ENCODE data around the gene PRKAG3. TPM values are rescaled to one million over a fixed set of nuclear protein-coding genes. Genes with fewer than 3 reads are reported as not detected.

The PRKAG3 gene
- total RNA-seq, 1 experiment from 2014 or later, result not detected

DNA sequence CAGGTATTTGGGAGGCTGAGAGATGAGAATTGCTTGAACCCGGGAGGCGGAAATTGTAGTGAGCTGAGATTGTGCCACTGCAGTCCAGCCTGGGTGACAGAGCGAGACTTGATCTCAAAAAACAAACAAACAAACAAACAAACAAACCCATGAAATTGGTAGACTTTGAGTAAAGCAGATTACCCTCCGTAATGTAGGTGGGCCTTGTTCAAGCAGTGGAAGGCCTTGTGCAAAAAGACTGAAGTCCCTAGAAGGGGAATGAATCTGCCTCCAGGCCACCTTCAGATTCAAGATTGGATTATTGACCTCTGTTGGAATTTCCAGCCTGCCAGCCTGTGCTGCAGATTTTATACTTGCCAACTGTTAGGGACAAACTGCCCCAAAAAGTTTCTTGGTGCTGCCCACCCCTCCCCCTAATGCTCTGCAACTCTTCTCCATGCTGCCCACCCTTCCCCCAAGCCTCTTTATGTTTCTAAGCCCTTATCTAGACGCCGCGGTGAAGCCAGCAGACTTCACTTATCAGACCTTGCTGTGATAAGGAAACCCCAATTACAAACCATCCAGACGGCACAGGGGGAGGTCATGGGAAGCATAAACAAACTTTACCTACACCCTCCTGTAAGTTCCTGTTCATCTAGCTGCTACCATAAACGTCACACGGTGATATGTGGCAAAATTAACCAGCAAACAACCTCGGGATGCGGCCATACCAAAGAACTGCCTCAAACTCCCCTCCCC is 32.7 kb downstream of the PRKAG3 start:
- DNase-seq (ENCODE audit: low spot score), result no peak
- Mint-ChIP-seq H3K27ac (0 out of 2 replicates have a peak overlapping the region, but pooled peaks have one; percentile 33), H3K36me3 (no peaks in the 10 kb centered on the region), H3K9me3 (no peaks in the 10 kb centered on the region), H3K27me3 (ENCODE audit: low read depth) (no peaks in the 10 kb centered on the region), H3K4me3 (no peak overlapping the region), H3K4me1 (peaks cover 24% of the 10 kb centered on the region)
- ATAC-seq, result peak; percentile 41
- TF ChIP-seq JAZF1 (CRISPR knock-in tag; IDR thresholded peaks at IDR 0.05) (no peak), ATF1 (CRISPR knock-in tag; IDR thresholded peaks at IDR 0.05) (no peak)
- ChIA-PET CTCF (no interaction called here), POLR2A (no interaction called here)

DNA sequence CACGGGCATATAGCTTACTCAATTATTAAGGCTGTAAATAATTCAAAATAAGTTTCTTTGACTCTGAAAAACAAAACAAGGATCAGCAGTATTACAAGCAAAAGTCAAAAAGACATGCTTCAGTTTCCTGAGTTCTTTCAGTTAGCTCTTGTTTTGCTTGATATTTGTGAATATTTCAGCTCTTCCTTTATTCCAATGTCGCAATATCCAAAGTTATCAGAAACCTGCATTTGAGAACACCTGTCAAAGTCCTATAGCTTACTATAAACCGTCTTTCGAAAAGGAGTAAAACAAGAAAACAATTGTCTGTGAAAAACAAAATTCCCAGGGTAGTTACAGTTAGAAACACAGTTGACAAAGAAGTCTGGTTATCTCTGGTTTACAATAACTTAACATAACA is 34.9 kb downstream of the PRKAG3 start:
- ATAC-seq (no peak), DNase-seq (ENCODE audit: low spot score) (no peak)
- H3K27me3 Mint-ChIP-seq (ENCODE audit: low read depth), result no peaks in the 10 kb centered on the region
- H3K9me3 Mint-ChIP-seq, result no peaks in the 10 kb centered on the region
- no peaks in the 10 kb centered on the region for H3K36me3 Mint-ChIP-seq
- H3K4me1 Mint-ChIP-seq, result peaks cover 23% of the 10 kb centered on the region
- no peak overlapping the region for H3K4me3 Mint-ChIP-seq
- ChIA-PET CTCF (interaction anchor here (2.7 kb wide), 1 partner anchor 51 kb away, joined by 9 read pairs; no protein-coding TSS in a partner anchor), POLR2A (no interaction called here)
- TF ChIP-seq NFATC4 (CRISPR knock-in tag; IDR thresholded peaks at IDR 0.05) (no peak), ZNF232 (CRISPR knock-in tag; IDR thresholded peaks at IDR 0.05) (no peak), CBFB (CRISPR knock-in tag; IDR thresholded peaks at IDR 0.05; ENCODE audit: low read depth) (no peak), NFYB (CRISPR knock-in tag; conservative IDR thresholded peaks at IDR 0.05; ENCODE audit: low read depth) (no peak), RELA (CRISPR knock-in tag; IDR thresholded peaks at IDR 0.05; ENCODE audit: borderline replicate concordance) (no peak)
- TF ChIP-seq, protein P1, sequence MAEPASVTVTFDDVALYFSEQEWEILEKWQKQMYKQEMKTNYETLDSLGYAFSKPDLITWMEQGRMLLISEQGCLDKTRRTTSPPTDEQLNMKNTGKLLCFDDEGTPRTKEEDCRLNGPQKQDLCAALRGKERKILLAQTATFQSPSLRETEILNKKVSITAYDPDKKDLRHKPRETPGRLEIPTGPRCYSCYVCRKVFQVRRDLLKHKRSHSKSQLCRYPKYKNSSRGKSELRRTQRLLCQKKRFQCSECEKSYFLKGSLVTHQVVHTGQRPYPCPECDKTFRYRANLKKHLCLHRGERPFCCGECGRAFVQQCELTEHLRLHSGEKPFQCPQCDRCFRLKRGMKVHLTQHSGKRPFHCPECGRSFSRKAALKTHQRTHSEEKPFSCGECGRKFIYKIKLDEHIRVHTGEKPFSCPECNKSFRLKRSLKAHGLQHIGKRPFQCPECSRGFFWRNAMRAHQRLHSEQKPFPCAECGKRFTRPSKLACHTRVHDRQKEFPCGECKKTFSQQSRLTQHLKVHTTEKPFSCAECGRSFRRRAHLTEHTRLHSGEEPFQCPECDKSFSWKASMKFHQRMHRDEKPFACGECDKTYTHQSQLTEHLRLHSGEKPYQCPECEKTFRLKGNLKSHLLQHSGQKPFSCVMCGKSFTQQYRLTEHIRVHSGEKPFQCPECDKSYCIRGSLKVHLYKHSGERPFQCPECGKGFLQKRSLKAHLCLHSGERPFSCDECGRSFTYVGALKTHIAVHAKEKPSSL (CRISPR knock-in tag; conservative IDR thresholded peaks at IDR 0.05), result no peak
- TF ChIP-seq, protein P2, sequence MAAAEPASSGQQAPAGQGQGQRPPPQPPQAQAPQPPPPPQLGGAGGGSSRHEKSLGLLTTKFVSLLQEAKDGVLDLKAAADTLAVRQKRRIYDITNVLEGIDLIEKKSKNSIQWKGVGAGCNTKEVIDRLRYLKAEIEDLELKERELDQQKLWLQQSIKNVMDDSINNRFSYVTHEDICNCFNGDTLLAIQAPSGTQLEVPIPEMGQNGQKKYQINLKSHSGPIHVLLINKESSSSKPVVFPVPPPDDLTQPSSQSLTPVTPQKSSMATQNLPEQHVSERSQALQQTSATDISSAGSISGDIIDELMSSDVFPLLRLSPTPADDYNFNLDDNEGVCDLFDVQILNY (CRISPR knock-in tag; IDR thresholded peaks at IDR 0.05), result no peak
- TF ChIP-seq, protein P3, sequence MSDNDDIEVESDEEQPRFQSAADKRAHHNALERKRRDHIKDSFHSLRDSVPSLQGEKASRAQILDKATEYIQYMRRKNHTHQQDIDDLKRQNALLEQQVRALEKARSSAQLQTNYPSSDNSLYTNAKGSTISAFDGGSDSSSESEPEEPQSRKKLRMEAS (CRISPR knock-in tag; IDR thresholded peaks at IDR 0.05), result no peak
- TF ChIP-seq, protein P4, sequence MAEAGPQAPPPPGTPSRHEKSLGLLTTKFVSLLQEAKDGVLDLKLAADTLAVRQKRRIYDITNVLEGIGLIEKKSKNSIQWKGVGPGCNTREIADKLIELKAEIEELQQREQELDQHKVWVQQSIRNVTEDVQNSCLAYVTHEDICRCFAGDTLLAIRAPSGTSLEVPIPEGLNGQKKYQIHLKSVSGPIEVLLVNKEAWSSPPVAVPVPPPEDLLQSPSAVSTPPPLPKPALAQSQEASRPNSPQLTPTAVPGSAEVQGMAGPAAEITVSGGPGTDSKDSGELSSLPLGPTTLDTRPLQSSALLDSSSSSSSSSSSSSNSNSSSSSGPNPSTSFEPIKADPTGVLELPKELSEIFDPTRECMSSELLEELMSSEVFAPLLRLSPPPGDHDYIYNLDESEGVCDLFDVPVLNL (CRISPR knock-in tag; IDR thresholded peaks at IDR 0.05; ENCODE audit: borderline replicate concordance, low read depth), result no peak
- no peak overlapping the region for H3K27ac Mint-ChIP-seq

DNA sequence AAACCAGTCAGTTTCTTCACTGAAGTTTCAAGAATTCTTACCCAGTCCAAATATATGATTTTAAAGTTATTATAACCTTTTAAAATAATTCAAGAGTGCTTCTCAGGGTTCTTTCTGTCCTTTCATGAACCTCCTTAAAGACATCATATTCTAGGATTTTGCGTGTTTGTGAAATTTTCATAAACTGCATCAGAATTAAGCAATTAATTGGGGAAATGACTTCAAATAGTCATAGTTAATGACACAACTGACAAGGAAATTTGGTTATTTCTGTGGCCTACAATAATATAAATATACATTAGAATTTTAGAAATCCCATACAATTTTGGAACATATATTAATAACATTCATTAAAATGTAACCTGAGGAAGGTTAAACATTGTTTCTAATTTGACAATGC is 39.2 kb downstream of the PRKAG3 start:
- peaks cover 5% of the 10 kb centered on the region for H3K4me1 Mint-ChIP-seq
- ATAC-seq, result no peak
- ChIA-PET POLR2A (no interaction called here), CTCF (no interaction called here)
- no peak overlapping the region for H3K27ac Mint-ChIP-seq
- no peaks in the 10 kb centered on the region for H3K36me3 Mint-ChIP-seq
- no peak overlapping the region for H3K4me3 Mint-ChIP-seq
- H3K9me3 Mint-ChIP-seq, result no peaks in the 10 kb centered on the region
- no peaks in the 10 kb centered on the region for H3K27me3 Mint-ChIP-seq (ENCODE audit: low read depth)
- DNase-seq (ENCODE audit: low spot score), result no peak
- TF ChIP-seq ZNF396 (CRISPR knock-in tag; IDR thresholded peaks at IDR 0.05; ENCODE audit: borderline replicate concordance) (no peak), GABPB1 (CRISPR knock-in tag; IDR thresholded peaks at IDR 0.05) (no peak), FOXP1 (CRISPR knock-in tag; IDR thresholded peaks at IDR 0.05; ENCODE audit: borderline replicate concordance) (no peak), ZNF219 (CRISPR knock-in tag; IDR thresholded peaks at IDR 0.05; ENCODE audit: borderline replicate concordance) (no peak), KAT7 (CRISPR knock-in tag; IDR thresholded peaks at IDR 0.05; ENCODE audit: borderline replicate concordance) (no peak), OVOL2 (CRISPR knock-in tag; IDR thresholded peaks at IDR 0.05; ENCODE audit: borderline replicate concordance) (no peak), ZNF138 (CRISPR knock-in tag; conservative IDR thresholded peaks at IDR 0.05) (no peak), EMX1 (CRISPR knock-in tag; IDR thresholded peaks at IDR 0.05) (no peak), IRF2 (CRISPR knock-in tag; IDR thresholded peaks at IDR 0.05; ENCODE audit: borderline replicate concordance, low read depth) (no peak), HMGA2 (CRISPR knock-in tag; IDR thresholded peaks at IDR 0.05) (no peak), ZNF317 (CRISPR knock-in tag; IDR thresholded peaks at IDR 0.05; ENCODE audit: borderline replicate concordance, low read depth) (no peak)
- TF ChIP-seq, protein P5, sequence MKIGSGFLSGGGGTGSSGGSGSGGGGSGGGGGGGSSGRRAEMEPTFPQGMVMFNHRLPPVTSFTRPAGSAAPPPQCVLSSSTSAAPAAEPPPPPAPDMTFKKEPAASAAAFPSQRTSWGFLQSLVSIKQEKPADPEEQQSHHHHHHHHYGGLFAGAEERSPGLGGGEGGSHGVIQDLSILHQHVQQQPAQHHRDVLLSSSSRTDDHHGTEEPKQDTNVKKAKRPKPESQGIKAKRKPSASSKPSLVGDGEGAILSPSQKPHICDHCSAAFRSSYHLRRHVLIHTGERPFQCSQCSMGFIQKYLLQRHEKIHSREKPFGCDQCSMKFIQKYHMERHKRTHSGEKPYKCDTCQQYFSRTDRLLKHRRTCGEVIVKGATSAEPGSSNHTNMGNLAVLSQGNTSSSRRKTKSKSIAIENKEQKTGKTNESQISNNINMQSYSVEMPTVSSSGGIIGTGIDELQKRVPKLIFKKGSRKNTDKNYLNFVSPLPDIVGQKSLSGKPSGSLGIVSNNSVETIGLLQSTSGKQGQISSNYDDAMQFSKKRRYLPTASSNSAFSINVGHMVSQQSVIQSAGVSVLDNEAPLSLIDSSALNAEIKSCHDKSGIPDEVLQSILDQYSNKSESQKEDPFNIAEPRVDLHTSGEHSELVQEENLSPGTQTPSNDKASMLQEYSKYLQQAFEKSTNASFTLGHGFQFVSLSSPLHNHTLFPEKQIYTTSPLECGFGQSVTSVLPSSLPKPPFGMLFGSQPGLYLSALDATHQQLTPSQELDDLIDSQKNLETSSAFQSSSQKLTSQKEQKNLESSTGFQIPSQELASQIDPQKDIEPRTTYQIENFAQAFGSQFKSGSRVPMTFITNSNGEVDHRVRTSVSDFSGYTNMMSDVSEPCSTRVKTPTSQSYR (CRISPR knock-in tag; IDR thresholded peaks at IDR 0.05), result no peak
- TF ChIP-seq, protein P6, sequence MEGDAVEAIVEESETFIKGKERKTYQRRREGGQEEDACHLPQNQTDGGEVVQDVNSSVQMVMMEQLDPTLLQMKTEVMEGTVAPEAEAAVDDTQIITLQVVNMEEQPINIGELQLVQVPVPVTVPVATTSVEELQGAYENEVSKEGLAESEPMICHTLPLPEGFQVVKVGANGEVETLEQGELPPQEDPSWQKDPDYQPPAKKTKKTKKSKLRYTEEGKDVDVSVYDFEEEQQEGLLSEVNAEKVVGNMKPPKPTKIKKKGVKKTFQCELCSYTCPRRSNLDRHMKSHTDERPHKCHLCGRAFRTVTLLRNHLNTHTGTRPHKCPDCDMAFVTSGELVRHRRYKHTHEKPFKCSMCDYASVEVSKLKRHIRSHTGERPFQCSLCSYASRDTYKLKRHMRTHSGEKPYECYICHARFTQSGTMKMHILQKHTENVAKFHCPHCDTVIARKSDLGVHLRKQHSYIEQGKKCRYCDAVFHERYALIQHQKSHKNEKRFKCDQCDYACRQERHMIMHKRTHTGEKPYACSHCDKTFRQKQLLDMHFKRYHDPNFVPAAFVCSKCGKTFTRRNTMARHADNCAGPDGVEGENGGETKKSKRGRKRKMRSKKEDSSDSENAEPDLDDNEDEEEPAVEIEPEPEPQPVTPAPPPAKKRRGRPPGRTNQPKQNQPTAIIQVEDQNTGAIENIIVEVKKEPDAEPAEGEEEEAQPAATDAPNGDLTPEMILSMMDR (IDR thresholded peaks at IDR 0.05), result no peak

Data from WTC11 (cell line).